AML-193 (cell line): ENCODE measurements around the gene SLC6A17.

Experiments
- DNase-seq, 2 experiments: peaks; one replicate each; lab custom pipeline; 2025; lab: John Stamatoyannopoulos, UW

The SLC6A17 gene

DNA sequence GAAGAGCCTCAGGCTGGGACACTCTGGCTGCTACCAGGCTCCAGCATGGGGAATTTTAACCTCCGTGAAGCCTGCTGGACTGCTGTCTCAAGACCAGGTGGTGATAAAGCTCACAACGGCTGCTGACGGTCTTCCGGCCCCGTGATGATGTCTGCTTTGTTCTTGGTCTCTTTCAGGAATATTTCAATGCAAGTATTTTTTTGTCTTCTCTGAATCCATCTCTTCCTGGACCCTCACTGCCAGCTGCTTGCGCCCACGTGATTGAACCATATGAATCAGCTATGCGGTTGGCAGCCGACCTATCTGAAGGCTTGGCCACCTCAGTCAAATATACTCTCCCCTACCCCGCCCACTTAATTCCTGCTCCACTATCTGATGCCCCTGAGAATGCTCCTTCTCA lies 14.6 kb upstream of the SLC6A17 start:
- DNase-seq: no peak

DNA sequence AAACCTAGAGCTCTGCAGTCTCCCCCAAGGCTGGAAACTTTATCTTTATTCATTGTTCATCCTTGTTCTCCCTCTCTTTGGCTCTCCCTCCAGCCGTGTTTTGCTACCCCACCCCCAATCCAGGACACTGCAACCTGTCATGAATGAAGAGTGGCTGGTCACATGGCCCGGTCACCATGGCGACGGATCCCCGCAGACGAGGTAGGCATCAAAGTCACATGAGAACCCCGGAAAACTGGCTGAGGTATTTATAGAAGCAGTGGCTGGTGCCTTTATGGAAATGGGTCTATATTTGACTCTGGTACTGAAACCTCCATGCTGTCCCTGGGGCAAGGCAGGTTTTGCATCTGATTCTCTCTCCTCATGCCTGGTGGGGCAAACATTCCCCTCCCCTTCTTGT lies 13.4 kb upstream of the SLC6A17 start:
- DNase-seq: no peak

DNA sequence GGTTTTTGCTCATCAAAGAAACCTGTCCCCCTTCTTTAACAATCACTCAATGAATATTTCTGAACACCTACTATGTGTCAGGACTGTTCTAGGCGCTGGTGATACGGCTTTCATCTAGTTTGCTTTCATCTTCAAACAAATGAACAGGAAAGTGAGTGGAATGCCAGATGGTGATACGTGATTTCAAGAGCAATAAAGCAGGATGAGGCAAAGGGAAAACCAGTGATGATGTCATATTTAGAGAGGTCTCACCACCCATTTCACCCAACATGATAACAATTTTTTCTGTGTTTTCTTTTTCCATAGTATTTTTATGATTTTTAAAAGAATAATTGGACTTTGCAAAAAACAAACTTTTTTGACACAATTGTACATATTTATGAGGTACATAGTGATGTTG lies 11.3 kb upstream of the SLC6A17 start:
- no peak for DNase-seq

DNA sequence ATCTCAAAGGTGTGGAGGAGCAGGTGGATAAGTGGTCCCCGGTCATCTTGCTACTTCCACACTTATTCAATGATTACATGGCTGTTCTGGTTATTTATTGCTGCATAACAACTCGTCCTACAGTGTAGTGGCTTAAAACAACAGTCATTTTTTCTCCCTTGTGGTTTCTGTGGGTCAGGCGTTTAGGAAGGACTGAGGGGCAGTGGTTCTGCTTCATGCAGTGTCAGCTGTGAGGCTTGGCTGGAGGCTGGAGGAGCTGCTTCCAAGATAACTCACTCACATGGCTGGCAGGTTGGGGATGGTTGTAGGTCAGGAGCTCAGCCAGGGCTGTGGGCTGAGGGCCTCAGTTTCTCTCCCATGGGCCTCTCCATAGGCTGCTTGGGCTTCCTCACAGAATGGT lies 5.9 kb upstream of the SLC6A17 start:
- DNase-seq: no peak

DNA sequence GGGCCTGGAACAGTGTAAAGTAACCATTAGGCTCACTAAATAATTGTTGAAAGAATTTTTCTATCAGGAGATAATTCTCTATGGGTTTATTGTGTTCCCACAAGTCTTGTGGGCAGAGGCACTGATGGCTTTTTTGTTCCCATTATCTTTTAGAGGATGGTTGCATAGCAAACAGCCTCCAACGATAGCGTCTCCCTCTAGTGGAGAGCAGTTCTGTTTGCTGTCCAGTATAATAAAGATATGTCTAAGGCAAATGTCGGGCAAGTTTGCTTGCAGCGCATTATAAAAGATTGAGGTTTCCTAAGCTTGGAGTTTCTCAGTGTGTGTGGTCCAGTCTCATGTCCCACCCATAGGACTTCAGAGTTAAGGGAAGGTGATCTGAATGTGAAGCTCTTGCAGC lies 1.3 kb upstream of the SLC6A17 start:
- DNase-seq: no peak

DNA sequence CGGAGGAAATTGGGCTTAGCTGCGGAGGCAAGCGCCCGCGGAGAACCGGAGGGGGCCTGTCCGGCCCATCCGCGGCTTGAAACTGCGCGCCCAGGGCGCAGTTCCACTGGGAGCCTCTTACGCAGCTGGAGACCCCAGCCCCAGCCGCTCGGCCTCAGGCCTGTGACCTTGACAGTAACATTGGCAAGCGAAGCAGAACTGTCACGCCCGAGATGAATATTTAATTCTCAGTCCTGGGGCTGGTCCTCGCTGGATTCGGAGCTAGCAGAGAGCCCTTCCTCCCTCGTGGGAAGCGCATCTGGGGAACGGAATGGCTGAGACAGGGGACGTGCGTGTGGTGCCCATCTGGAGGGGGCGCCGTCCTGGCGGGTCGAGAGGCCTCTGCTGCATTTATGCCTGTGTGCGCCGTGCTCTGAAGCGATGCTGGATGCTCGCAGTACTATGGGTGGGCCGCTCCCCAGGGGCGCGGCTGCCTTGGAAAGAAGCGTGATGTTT lies 928 bp downstream of the SLC6A17 start:
- DNase-seq: no peak

DNA sequence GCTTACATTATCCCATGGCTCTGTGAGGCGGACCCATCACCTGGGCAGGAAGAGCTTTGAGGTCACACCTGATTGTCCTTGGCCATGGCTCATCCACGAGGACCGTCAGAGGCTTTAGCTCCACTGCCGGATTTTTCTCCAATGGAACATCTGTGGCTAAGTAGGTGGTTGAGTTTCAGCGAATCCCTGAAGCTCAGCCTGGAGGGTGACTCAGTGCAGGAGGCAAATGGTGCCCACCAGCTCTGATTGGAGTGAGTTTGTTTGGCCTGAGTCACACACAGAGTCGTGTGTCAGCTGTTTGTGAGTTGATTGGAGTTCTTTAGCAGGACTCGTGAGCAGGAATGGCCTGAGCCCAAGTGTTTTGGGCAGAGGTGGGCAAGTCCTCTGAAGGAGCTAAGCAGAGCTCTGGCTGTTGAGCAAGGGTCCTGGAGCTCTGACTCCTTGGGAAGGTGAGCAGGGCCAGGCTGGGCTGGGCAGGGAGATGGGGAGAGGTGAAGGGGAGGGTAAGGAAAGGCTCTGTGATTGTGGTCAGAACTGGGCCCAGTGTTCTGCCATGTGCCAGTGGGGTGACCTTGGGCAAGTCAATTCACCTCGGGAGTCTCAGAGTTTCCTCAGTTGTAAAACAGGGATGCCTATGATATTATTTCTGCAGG lies 2.0 kb downstream of the SLC6A17 start:
- no peak for DNase-seq

DNA sequence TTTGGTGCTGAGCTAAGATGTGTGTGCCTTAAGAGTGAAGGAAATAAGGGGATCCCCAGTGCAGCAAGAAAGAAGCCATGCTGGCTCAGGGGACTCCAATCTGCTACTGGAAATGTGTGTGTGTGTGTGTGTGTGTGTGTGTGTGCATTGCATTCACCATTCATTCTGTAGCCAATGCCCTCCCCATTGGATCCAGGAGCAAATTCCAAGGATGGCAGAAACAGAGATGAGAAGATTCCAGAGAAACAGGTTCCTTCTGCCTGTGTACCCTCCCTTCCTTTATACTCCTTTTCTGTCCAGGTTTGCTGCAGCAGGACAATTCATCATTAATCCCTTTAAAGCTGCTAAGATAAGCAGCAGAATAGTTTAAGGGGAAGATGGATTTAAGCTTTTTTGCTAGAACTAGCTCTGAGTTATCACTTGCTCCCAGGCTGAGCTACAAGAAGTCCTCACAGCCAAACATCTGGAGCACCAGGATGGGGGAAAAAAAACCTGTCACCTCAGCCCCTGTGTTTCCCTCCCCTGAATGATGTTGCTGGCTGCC lies 3.2 kb downstream of the SLC6A17 start:
- DNase-seq: no peak

DNA sequence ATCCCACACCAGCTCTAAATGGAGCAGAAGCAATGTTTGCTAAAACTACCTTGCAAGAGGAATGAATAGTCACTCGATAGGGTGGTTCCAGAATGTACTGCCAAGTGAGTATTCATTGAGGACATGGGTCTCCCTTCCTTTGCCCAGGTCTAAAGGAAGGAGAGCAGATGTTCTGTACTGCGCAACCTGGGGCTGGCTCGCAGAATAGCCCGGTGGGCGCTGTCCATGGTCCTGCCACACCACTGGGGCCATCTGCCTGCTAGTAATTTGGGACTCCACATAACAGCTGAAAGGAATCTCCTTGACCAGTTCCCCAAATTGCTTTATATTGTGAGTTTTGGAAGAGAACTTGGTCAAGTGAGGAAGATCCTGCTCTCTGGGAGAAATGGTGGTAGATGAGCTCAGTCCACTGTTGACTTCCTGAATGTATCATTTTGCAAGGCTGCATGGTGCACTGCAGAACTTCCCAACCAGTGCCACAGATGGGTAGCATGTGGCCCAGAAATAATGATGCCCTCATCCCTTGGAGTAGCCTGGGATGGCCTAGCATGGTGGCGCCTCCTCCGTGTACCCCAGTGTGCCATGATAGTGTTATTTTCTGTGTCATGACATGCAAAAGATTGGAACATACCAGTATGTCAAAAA lies 5.7 kb downstream of the SLC6A17 start:
- peak; percentile 1 to 19 for DNase-seq

DNA sequence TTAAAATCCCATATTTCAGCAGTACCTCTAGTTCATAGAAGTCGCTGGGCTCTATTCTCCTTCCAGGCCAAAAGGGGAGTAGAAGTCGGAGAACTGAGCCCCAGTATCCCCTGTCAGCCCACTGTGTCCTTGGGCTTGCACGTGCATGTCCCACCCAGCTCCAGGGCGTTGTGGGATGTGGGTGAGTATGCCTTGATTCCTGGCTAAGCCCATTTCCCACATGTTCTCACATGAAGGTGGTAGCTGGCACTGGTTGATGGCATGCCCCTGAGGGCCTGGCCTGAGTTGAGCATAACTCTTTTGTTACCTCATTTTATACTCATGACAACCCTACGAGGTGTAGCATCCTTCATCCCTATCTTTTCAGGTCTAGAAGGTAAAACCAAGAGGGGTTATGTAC lies 8.0 kb downstream of the SLC6A17 start:
- no peak for DNase-seq

DNA sequence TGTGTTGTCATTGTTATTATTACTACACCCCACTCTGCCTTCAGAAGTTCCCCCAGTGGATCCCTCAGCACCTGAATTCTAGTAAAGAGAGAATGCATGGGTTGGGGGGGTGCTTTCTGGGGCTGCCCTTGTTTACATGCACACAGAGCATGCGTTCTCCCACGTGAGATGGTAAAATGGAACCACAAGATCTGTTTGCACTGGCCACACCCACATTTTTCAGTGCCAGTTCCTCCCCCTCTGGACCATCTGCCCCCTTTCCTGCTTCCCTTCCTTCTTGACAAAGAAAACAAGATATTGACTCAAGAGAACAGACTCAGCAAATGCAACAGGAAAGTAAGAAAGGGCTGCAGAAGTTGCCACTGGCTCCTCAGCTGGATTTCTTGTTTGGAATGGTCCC lies 8.9 kb downstream of the SLC6A17 start:
- no peak for DNase-seq

DNA sequence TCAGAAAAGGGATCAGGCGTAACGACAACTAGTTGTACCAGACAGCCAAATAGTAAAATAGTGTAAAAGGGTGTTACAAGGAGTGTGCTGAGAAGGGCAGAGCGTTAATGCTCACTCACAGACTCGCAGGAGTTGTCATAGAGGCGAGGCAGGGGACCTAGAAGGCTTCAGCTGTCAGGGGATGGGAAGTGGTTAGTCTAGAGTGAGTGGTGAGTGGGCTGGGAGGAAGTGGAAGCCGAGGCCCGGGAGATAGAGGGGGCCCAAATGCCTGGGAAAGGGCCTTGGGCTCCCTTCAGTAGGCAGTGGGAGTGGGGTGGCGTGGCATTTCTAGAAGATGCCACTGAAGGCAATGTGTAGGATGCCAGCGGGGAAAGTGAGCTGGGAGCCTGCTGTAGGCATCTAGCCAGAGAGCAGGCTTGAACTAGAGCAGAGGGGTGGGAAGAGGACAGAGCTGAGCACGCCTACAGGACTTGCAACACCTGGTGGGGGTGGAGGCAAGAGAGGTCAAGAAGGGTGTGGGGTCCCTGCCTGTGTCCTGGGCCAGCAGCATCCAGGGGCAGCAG lies 10.3 kb downstream of the SLC6A17 start:
- DNase-seq: no peak

DNA sequence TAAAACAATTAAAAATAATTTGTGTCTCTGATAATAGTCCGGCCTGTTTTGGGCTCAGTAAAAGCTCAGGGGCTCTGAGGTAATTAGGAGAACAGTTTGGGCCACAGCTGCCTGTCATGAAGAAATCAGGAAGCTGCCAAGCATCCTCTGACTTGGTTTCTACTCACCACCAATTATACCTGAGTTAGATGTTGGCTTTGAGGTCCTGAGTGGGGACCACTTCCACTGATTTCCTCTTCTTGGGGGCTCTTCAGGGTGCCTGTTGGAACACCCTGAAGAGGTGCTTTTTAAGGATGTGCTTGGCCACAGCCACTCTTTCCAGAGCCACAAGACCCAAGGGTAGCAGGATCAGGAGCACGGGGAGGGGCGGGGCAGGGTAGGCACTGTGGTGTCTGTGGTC lies 10.9 kb downstream of the SLC6A17 start:
- DNase-seq: no peak

DNA sequence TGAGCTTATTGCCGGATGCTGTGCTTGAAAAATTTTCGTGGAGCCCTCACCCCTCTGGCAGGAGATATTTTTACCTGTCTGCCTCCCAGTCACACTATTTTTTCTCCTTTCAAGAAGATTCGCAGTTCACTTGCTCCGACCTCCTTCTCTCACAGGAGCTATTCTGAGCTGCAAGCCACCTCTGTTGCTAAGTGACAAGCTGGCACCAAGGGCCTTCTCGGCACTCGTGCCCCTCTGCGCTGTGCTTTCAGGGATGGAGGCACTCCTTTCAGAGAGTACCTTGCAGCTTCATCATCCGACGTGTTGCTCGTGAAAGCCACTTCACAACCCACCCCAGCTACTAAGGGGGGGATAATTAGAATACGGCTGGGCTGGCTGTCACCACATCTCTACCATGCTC lies 11.6 kb downstream of the SLC6A17 start:
- DNase-seq: no peak

DNA sequence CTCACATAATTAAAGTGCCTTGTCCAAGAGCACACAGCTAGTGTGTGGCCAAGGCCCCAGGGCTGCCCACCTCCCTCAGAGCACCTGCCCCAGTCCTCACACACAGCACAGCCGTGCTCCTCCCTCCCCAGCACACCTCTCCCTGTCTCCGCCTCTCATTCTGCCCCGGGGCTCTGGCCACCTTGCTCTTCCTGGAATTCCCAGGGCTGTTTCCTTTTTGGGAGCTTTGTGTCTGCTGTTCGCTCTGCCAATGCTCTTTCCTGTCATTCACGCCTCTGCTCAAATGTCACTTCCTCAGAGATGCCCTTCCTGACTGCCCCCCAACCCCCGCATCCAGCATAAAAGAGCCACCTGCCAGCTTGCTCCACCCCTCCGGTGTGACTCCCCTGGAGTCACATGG lies 13.3 kb downstream of the SLC6A17 start:
- no peak for DNase-seq

DNA sequence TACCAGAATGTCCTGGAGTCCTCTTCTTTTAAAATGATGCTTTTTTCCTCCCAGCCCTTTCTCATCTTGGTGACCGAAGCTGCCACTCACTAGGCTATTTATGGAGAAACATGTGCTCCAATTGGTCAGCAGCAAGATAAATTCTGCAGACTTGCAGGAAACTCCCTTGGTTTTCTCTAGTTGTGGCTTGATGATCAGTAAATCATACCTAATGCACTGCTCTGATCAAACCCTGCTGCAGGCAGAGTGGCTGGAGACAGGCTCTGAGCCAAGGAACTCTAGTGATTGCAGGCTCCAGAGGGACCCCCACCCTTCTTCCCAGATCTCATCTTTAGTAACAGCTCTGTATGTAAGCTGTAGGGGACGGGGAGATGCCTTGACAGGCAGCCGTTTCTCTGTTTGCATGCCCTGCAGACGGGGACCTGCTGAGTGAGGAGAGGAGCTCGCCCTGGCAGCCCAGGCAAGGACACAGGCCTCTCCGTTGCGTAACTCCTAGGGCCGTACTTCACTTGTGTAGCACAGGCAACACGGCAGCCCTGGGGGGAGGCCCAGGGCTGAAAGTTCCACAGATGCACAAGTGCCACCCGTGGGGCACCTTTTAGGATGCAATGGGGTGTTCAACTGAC lies 14.5 kb downstream of the SLC6A17 start:
- no peak for DNase-seq

DNA sequence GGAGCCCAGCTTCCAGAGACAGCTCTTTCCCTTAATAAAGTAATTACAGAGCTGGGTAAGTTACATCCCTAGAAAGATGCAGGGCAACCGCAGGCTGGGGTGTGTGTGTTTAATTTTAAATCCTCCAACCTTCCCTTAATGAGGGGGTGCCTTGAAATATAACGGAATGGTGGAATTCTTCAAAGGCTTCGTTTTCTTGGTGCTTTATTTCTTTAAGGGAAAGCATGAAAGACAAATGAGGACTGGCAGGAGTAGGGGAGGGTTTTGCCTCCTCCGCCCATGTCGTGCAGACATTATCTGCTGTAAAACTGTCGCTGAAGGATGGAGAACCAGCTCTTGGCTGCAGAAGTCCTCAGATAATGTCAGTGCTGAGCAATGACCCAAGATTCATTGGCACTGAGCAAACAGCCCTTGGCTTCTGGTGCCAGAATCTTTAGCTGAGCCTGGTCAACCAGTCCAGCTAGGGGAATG lies 15.5 kb downstream of the SLC6A17 start:
- no peak for DNase-seq

DNA sequence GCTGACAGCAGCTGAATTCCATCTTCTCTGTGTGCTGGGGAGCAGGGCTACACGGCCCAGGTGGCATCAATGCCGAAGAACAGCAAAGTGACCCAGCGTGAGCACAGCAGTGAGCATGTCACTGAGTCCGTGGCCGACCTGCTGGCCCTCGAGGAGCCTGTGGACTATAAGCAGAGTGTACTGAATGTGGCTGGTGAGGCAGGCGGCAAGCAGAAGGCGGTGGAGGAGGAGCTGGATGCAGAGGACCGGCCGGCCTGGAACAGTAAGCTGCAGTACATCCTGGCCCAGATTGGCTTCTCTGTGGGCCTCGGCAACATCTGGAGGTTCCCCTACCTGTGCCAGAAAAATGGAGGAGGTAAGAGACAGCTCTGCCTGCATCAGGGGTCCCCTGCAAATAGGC lies 16.6 kb downstream of the SLC6A17 start:
- DNase-seq: no peak

DNA sequence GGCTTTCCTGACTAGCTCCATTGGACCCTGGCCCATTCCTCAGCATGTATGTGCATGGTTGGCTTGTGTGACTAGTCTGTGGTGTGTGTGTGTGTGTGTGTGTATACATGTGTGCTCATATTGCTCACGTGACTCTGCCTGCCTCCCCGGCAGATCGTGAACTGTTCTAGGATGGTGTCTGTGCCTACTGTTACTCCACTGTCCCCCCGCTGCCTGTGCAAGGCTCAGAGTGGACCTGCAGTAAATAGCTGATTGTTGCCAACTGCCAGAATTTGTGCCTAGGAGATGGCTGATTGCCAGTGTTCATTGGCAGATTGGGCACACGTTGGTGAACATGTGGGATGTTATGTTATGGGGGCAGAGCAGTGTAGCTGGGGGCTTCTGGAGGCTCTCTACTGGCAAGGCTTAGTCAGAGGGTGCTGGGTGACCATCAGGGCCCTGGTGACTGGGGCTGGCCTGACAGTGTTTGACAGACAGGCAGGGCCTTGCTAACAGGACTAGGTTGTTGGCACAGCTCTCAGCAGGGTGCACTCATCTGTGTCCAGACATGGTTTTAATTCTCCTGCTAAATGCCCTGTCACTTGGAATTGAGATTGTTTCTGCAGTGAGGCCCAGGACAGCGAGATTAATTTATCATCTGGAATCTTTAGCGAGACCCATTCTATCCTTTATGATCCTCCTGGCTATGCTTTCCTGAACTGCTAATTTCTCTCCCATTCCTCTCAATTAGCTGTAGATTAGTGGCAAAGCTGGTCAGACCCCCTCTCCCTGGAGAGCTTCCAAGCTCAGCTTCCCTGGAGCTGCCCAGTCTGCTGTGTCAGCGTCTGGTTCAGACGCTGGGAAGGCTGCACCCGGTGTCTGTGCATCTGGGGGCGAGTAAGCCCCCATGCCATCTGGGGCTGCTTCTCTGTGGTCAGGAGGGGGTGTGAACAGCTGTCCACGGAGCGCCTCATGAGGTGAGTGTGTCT lies 20.8 kb downstream of the SLC6A17 start:
- DNase-seq: no peak

DNA sequence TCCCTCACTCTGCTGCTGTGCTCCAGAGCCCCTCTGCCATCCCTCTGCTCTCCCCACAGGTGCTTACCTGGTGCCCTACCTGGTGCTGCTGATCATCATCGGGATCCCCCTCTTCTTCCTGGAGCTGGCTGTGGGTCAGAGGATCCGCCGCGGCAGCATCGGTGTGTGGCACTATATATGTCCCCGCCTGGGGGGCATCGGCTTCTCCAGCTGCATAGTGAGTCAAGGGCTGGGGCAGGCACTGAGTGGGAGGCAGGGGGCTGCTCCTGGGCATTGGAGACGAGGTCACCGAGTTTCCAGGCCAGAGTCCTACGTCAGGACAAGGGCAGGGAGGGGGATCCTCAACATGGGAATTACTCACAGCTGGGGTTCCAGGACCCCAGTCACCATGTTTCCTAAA lies 21.7 kb downstream of the SLC6A17 start:
- no peak for DNase-seq

DNA sequence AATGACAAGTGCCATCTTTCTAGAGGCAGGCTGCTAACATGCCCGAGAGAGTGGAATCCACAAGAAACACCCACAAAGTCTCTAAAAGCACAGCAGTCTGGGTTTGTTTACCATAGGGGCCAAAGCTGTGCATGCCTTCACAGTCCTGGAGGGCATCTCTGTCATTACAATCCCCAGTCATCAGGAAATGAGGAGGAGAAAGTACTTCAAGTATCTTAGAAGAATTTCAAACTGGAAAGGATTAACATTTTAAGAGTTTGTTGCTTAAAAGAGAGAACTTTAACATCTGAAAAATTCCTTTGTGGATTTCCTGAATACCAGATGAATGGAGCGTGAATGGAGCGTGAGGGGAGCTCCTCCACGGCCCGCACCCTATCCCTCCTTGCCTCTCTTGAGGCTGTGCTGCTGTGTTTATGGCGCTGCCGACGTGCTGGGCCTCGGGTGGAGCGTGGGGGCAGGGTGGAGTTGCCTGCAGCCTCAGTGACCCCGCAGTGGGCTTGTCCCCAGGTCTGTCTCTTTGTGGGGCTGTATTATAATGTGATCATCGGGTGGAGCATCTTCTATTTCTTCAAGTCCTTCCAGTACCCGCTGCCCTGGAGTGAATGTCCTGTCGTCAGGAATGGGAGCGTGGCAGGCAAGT lies 23.3 kb downstream of the SLC6A17 start:
- DNase-seq: no peak
